ENCODE data around the gene ERC1.

DNA sequence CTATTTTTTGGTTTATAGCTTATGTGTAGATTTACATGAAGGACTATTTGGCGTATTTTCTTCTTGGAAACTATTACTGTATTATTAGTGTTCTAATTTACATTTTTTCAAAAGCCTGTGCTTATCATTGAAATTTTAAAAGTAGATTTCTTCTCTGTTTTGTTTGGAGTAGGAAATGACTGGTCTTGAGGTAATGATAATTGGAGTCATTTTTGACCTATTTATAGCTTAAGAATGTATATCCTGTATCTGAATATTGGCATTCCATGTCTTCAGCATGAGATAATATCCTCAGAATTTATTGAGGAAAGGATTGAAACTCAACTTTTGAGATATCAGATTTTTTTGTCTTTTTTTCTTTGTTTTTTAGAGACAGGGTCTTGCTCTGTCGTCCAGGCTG, 193.4 kb downstream of the ERC1 start:
- TF ChIP-seq CTCF (conservative IDR thresholded peaks at IDR 0.05; ENCODE audit: low read depth, low read length) (no peak), MAFK (IDR thresholded peaks at IDR 0.05; ENCODE audit: low read depth, low read length) (no peak), MXI1 (IDR thresholded peaks at IDR 0.05; ENCODE audit: borderline replicate concordance, low read depth, low read length) (no peak), POLR2A (IDR thresholded peaks at IDR 0.05; ENCODE audit: low read depth, low read length) (no peak)
